ENCODE data around the gene KRTAP10-2.

DNA sequence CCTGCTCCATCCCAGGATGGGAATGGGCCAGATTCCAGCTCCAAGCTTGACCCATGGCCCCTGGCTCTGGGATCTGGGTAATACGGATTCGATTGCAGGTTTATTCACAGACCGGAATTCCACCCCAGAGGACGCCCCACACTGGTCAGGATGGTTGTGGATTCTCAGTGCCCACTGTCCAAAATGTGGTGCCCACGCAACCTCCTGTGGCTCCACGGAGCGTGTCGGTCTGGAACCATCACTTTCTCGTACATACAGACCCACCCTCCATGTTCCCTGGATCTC is 42.9 kb downstream of the KRTAP10-2 start:
- TF ChIP-seq POLR2AphosphoS5 (IDR thresholded peaks at IDR 0.05; ENCODE audit: low read depth, low read length) (no peak), POLR2A (IDR thresholded peaks at IDR 0.05; ENCODE audit: low read depth, low read length) (no peak), TAF1 (IDR thresholded peaks at IDR 0.05; ENCODE audit: low read depth, low read length) (no peak)

All from GM12891 (cell line).